PFSK-1 (cell line): ENCODE data around the gene FUT8.

ENCODE experiments used
- POLR2AphosphoS5 ChIP-seq: IDR thresholded peaks from 2 replicates; pipeline ENCODE4 v1.6.1; 2012; ENCODE audit warnings: low read depth, mild to moderate bottlenecking, control low read depth, low read length, moderate library complexity
- SIN3A ChIP-seq: IDR thresholded peaks from 2 replicates; pipeline ENCODE4 v1.6.1; 2012; ENCODE audit warnings: mild to moderate bottlenecking, low read length, moderate library complexity, borderline replicate concordance; ENCODE audit not compliant: insufficient read depth
- TAF1 ChIP-seq: IDR thresholded peaks from 2 replicates; pipeline ENCODE4 v1.6.1; 2012; ENCODE audit warnings: low read length, control low read depth, borderline replicate concordance; ENCODE audit not compliant: insufficient read depth
- TF ChIP-seq, protein P1 (sequence below), 2 experiments: IDR thresholded peaks; 2 replicates each; pipeline versions ENCODE4 v1.6.1 to v1.8.0; 2011 to 2012; ENCODE audit warnings: low read depth in 2 of 2, low read length in 2 of 2, control low read depth in 1 of 2, inconsistent platforms in 1 of 2, mild to moderate bottlenecking in 1 of 2, moderate library complexity in 1 of 2; ENCODE audit not compliant: insufficient read depth in 1 of 2

DNA sequence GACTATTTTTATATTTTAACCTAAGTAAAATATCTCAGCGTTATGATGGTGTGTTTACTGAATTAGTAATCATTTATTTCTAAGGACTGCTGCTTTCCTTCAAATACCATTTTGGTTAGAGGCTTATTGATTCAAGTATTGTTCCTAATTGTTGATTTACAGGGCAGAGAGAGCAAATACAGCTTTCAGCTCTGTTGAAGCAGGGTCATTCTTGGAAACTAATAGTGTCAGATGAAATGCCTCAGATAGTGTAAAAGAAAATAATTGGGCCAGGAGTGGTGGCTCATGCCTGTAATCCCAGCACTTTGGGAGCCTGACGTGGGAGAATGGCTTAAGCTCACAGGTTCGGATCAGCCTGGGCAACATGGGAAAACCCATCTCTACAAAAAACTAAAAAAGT lies 249.3 kb downstream of the FUT8 start:
- TF ChIP-seq, protein P1, sequence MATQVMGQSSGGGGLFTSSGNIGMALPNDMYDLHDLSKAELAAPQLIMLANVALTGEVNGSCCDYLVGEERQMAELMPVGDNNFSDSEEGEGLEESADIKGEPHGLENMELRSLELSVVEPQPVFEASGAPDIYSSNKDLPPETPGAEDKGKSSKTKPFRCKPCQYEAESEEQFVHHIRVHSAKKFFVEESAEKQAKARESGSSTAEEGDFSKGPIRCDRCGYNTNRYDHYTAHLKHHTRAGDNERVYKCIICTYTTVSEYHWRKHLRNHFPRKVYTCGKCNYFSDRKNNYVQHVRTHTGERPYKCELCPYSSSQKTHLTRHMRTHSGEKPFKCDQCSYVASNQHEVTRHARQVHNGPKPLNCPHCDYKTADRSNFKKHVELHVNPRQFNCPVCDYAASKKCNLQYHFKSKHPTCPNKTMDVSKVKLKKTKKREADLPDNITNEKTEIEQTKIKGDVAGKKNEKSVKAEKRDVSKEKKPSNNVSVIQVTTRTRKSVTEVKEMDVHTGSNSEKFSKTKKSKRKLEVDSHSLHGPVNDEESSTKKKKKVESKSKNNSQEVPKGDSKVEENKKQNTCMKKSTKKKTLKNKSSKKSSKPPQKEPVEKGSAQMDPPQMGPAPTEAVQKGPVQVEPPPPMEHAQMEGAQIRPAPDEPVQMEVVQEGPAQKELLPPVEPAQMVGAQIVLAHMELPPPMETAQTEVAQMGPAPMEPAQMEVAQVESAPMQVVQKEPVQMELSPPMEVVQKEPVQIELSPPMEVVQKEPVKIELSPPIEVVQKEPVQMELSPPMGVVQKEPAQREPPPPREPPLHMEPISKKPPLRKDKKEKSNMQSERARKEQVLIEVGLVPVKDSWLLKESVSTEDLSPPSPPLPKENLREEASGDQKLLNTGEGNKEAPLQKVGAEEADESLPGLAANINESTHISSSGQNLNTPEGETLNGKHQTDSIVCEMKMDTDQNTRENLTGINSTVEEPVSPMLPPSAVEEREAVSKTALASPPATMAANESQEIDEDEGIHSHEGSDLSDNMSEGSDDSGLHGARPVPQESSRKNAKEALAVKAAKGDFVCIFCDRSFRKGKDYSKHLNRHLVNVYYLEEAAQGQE (IDR thresholded peaks at IDR 0.05; ENCODE audit: insufficient read depth in 1 of 2, low read depth in 2 of 2, low read length in 2 of 2): no peak
- TF ChIP-seq SIN3A (no peak), TAF1 (no peak), POLR2AphosphoS5 (no peak)
